Right hindlimb (tissue), 1 donor: ENCODE measurements around the gene FKBP11.

Experiments
- DNase-seq: peaks from one replicate; pipeline ENCODE4 v3.0.0-alpha.2; 2018

Gene FKBP11

GRCh38 chr12:48925304-48926011, at the start of gene FKBP11:
Gene FKBP11, minus strand, starts transcription at chr12:48925492. Its CDS starts 64 bp downstream, at chr12:48925428.
- DNase-seq = peak; percentile 80

DNA sequence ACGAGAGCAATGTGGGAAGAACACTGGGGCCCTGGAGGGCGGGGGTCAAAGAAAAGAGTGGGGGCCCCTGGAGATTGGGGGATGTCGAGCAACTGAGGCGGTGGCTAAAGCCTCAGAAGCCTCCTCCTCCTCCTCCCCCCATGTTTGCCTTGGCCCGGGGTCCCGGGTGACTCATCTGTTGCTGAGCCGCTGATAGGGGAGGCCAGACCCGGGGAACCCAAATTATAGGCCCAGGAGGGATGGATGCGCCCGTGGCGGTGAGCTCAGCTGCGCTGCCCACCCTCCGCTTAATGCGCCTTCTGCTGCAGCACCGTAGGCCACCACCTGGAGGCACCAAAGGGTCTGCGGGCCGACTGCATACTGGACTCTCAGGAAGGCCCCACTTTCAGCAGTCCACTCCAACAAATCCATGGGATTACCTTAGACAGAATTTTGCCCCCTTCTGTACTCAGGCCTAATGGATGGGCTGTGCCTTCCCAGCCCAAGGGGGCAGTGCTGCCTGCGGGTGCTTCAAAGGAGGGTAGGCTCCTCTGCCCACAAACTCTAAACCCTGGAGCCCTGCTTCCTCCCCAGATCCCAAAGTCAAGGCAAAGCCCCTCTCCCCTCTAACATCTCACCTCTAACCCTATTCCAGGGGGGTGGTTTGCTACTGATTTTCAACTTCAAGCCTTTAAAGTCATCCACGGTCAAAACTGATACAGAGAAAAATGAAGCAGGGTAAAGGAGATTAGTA, 48.8 kb upstream of the FKBP11 start:
- DNase-seq = peak; percentile 67

GRCh38 chr12:48973531-48973930, 48.2 kb upstream of the FKBP11 start:
- no peak for DNase-seq

DNA sequence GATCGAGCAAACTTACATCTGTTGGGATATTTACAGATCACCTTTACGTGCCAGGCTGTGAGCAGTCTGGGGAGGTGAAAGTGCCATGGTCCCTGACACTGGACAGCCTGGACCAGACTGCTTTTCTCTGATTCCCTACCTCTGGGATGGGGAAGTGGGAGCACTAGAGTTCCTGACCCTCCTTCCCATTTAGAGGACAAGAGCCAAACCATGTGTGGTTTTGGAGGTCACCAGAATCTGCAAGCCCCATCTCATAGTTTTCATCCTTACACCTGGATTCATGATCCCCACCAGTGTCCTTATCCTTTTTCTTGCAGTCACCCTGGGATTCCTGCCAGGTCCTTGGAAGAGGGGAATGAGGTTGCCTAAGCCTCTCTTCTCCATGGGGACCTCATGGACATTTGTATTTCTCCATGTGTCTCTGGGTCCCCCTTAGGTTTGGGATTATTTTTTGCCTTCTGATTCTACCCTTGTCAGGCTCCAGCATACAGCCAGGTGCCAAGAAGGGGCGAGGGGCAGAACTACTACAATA, 47.7 kb upstream of the FKBP11 start:
- no peak for DNase-seq

- DNase-seq = no peak
Measured at GRCh38 chr12:48972213-48972951, 47.1 kb upstream of the FKBP11 start.

GRCh38 chr12:48970702-48971334, 45.5 kb upstream of the FKBP11 start:
- no peak for DNase-seq

- no peak for DNase-seq
Measured at GRCh38 chr12:48969833-48970701, 44.8 kb upstream of the FKBP11 start.

DNA sequence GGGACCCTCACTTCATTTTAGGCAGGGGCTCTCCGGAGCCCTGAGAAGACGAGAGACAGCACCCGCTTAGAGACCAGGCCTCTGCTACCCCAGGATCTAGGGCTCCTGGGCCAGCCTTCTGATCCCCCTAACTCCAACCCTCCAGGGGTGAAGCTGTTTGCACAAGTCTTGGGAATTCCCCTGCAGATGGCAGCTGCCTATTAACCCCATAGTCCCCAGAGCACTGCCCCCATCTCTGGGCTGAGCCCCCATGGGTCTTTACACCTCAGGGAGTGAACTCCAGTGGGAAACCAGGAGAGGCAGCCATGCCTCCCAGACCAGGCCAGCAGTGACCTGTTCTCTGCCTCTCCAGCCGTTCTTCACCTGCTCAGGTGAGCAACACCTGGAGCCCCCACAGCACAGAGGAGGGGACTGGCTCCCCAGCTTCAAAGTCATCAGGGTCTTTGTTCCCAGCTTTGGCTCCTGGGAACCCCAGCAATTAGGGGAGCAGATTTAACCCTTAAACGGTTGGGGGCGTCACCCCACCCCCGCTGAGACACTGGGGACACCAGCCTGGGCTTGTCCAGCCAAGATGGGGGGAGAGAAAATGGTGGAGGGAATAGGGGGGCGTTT, 44.0 kb upstream of the FKBP11 start:
- DNase-seq = no peak

- DNase-seq = no peak
Measured at GRCh38 chr12:48968467-48968866, 43.2 kb upstream of the FKBP11 start.

GRCh38 chr12:48967991-48968390, 42.7 kb upstream of the FKBP11 start:
- peak; percentile 20 for DNase-seq

DNA sequence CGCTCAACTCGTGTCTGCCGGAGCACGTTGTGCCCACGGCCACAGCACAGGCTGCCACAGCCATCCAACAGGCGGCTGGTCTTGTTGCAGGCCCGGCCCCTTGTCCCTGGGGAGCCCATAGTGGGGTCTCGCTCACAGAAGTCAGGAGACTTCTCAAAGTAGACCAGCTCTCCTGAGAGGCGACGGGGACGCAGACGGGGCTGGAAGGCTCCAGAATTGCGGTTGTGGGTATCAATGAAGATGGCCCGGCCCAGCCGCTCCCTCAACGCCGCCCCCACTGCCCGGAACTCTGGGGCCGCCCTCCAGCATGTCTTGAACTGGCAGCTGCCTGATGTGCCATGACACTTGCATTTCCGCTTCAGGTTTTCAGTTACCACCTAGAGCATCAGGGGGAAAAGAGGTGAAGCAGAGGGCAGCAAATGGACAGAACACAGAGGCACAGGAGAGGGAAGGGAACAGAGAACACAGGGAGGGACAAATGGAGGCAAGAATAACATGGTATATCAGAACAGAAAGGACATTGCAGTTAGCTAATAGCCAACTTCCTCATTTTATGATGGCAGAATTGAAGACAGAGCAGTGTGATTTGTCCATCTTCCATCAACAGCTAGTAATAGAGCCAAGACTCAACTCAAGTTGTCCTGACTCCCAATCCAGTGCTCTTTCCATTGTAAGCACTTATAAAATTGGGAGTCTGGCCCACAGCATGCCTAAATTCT, 41.0 kb upstream of the FKBP11 start:
- DNase-seq = peak; percentile 21

GRCh38 chr12:48965298-48965838, 40.1 kb upstream of the FKBP11 start:
- DNase-seq = peak; percentile 20

- no peak for DNase-seq
Measured at GRCh38 chr12:48961801-48962200, 36.5 kb upstream of the FKBP11 start.

DNA sequence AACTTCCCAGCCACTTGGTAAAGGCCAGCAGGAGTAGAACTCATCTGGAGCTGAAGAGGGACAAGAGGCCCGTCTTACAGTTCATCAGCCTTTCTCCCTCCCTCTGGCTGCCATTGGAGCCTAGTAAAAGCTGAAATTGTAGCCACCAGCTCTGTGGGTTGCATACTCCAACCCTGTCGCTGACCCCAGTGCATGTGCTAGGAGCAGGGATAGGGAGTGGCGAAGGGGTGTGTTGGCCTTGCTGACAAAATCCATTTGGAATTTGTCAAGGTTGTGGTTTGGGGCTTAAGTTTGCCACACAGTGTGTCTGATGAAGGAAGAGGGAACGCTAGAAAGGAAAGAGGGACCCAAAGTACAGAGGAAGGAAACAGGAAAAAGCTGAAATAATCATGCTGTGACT, 36.0 kb upstream of the FKBP11 start:
- DNase-seq = no peak

DNA sequence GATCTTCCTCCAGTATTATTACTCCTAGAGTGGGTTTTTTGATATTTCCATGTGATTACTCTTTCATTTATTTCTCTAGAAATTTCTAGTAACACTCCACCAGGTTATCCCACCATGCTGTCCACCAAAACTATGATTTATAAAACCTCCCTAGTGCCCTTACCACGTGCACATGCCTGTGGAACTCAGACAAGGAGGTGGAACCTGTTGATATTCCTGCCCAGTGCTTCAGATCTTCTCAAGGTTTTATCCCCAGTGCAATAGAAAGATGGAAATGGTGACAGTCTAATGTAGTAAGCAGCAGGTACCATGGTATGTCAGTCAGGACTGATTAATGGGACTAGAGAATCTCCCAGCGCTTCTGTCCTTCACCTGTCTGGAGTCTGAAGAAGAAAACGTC, 35.5 kb upstream of the FKBP11 start:
- no peak for DNase-seq

DNA sequence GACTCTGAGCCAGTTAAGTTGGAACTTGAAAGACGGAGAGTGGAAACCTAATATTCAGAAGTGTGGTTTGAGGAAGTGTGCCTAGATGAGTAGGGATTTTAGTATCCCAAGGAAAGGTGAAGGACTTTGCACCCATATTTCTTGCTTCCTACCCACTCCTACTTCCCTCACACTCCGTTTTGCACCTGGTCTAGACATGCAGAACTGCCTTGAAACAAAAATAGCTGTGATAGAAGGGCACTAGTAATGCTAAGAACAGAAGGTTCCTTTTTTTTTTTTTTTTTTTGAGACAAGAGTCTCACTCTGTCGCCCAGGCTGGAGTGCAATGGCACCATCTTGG, 32.7 kb upstream of the FKBP11 start:
- DNase-seq = no peak

DNA sequence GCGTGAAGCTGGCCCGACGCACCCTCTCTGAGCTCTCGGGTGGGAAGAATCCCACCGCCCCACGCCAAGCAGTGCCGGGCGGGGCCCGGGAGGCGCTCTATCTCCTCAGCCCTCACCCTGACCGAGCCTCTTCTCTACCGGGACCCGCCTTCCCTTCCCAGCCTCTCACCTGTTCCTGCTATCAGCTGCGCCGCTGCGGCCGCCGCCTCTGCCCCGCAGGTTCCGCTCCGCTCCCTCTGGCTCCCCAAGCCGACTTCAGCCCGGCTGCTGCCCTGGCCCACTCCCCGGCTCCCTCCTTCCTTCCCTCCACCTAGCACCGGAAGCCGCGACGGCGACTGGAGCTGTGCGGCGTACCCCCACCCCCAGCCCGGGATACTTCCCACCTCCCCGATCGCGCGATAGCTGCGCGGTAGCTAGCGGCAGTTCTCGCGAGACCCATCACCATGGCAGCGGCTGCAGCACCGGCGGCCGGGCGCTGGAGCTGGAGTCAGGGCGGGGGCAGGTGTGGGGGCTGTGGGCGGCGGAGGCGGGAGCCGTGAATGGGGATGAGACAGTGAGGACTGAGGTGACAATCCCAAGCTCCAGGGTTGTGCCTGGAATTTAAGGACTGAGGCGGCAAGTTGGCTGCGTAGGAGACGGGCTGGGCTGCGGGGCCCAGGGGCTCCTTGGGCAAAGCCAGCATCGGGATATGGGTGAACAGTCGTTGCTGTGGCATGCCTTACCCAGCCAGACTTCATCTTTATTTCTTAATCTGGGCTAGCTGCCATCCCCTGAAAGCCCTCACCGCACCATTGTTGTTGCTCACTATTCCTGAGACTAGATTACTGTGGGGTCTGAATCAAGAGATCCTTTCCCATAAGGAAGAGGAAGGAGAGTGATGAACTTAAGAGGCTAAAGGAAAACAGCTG, 32.1 kb upstream of the FKBP11 start, which contains the start of gene ARF3:
Gene ARF3 (minus strand): TSS at position 347 of the 908 bp plus-strand sequence. CDS start 16,392 bp downstream, outside the sequence.
- peak; percentile 97 for DNase-seq

- DNase-seq = peak; percentile 96
Measured at GRCh38 chr12:48956279-48957140, 31.2 kb upstream of the FKBP11 start.
